Activated naive CD4-positive, alpha-beta T cell (primary cell): Measurements from ENCODE around the gene TMC4.

Source experiments
- DNase-seq, 4 experiments: peaks; one replicate each; lab custom pipeline; 2025; lab: John Stamatoyannopoulos, UW

The TMC4 gene

GRCh38 chr19:54133312-54133956, 39.5 kb downstream of the TMC4 start:
- no peak for DNase-seq

DNA sequence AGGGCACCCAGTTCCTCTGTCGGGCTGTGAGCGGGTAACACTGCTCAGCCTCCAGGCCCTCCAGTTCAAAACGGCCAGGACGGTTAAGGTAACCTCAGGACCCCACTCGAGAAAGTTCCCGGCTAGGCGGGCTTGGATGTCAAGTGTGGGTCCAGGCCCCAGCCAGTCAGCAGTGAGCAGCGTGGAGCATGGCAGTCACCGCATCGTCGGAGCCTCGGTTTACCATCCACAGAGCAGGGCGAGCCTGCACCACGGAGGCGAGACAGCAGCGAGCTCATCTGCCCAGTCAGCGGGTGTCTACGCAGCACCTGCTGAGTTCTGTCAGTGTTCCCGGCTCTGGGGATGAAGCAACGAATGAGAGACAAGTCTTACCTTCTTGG, 43.4 kb downstream of the TMC4 start:
- DNase-seq: no peak

- no peak for DNase-seq
Observed at GRCh38 chr19:54128796-54129616, 44.0 kb downstream of the TMC4 start.

GRCh38 chr19:54128441-54128725, 44.6 kb downstream of the TMC4 start:
- no peak for DNase-seq

GRCh38 chr19:54127688-54128440, 45.1 kb downstream of the TMC4 start:
- no peak for DNase-seq

GRCh38 chr19:54125713-54126112, 47.2 kb downstream of the TMC4 start:
- DNase-seq: no peak

- no peak for DNase-seq
Observed at GRCh38 chr19:54124393-54124792, 48.6 kb downstream of the TMC4 start.

- DNase-seq: no peak
Observed at GRCh38 chr19:54123682-54124081, 49.3 kb downstream of the TMC4 start.

DNA sequence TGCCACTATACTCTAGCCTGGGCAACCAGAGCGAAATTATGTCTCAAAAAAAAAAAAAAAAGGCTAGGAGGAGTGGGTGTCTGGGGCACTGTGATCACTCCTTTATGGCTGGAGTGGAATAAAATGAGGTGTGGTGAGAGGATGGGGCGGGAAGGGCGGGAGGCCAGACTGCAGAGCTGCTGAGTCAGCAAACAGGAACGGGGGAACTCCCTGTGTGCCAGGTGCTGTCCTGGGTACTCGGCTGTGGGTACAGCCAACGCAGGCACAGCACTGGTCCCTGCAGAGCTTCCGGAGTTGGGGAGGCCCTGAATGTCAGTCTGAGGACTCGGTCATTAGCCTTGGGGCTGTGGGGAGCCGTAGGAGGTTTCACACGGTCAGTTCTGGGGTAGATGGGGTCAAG, 51.7 kb downstream of the TMC4 start:
- DNase-seq: no peak

- peak; percentile 81 to 94 (median 90) for DNase-seq
Observed at GRCh38 chr19:54115109-54116063, 57.6 kb downstream of the TMC4 start, which contains the start of the genes PRPF31 and TFPT. TSS of gene PRPF31 (plus strand) at chr19:54115754. CDS start at chr19:54118279, 2,525 bp downstream. TSS of gene TFPT (minus strand) at chr19:54115657. CDS start at chr19:54115269, 388 bp downstream.

DNA sequence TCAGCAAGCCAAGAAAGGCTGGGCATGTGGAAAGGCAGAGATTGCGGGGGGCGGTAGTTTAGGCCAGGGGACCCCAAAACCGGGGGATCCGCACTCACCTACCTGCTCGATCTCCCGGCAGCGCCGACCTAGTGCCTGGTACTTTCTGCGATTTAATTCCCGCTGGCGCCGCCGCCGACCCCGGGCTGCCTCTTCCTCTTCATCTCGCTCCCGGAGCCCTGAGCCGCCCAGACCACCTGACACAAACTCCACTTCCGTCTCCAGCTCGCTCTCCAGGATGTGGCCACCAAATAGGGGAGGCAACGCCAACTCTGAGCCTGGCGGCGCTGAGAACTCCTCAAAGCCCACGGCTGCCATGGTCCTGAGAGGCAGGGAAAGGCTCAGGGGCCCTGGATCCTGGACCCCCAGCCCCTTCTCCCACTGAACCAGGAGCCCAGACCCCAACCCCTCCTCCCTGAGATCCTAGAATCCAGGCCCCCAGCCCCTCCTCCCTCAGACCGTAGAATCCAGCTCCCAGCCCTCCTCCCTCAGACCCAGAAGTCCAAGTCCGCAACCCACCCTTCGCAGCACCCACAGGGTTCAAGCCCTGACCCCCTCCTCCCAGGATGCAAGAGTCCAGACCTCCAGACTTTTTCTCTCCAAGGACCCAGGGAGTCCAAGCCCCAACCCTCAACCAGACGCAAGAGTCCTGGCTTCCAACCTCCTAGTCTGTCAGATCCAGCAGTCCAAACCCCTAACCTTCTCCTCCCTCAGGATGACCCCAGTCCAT, 58.4 kb downstream of the TMC4 start:
- peak in 2 of 4 experiments; percentile 11 to 27 for DNase-seq
